WI38 (cell line): ENCODE results near the gene COL6A3.

Experiments
- H3K4me3 ChIP-seq: 2 replicates; pipeline ENCODE4 v1.5.1; 2011; ENCODE audit warnings: low read depth, mild to moderate bottlenecking, control low read depth, low read length
- CTCF ChIP-seq: IDR thresholded peaks from 2 replicates; pipeline ENCODE4 v1.5.1; 2012; ENCODE audit warnings: low read depth, mild to moderate bottlenecking, control low read depth, low read length

COL6A3 gene

GRCh38 chr2:237345411-237345810, 68.6 kb downstream of the COL6A3 start:
- no peak overlapping the region for H3K4me3 ChIP-seq
- no peak for TF ChIP-seq CTCF

GRCh38 chr2:237344942-237345341, 69.0 kb downstream of the COL6A3 start:
- TF ChIP-seq CTCF, result no peak
- no peak overlapping the region for H3K4me3 ChIP-seq

GRCh38 chr2:237343993-237344392, 70.0 kb downstream of the COL6A3 start:
- H3K4me3 ChIP-seq, result no peak overlapping the region
- no peak for TF ChIP-seq CTCF

GRCh38 chr2:237341872-237342271, 72.1 kb downstream of the COL6A3 start:
- no peak for TF ChIP-seq CTCF
- no peak overlapping the region for H3K4me3 ChIP-seq

- TF ChIP-seq CTCF, result no peak
- H3K4me3 ChIP-seq, result no peak overlapping the region
Observed at GRCh38 chr2:237337586-237337985, 76.4 kb downstream of the COL6A3 start.

GRCh38 chr2:237336131-237336530, 77.8 kb downstream of the COL6A3 start:
- no peak overlapping the region for H3K4me3 ChIP-seq
- TF ChIP-seq CTCF, result no peak

- TF ChIP-seq CTCF, result no peak
- H3K4me3 ChIP-seq, result no peak overlapping the region
Observed at GRCh38 chr2:237333748-237334147, 80.2 kb downstream of the COL6A3 start.
